K562 (cell line): Measurements from ENCODE around the gene DOCK6. TPM values are rescaled to one million over a fixed set of nuclear protein-coding genes. Genes with fewer than 3 reads are reported as not detected.

Experiments
- CHD7 ChIP-seq: fragments of 200-600 bp; sonication (generic); IDR thresholded peaks from one replicate; pipeline ENCODE4 v1.6.1; 2012; ENCODE audit warnings: mild to moderate bottlenecking, low read depth, low read length, inconsistent platforms
- CREB3L1 ChIP-seq: fragments of 450-650 bp; IDR thresholded peaks from 2 replicates; pipeline ENCODE4 v1.6.1; 2014; ENCODE audit warnings: low read depth, mild to moderate bottlenecking, moderate library complexity, borderline replicate concordance
- HDAC2 ChIP-seq: fragments of 450-650 bp; IDR thresholded peaks from 2 replicates; pipeline ENCODE4 v1.6.1; 2016; ENCODE audit warnings: mild to moderate bottlenecking
- JUN ChIP-seq, 2 experiments: sonication (generic) in 1 of 2; formaldehyde crosslinking in 1 of 2; IDR thresholded peaks; 2 replicates each; pipeline versions ENCODE4 v1.6.1 to v1.8.0; 2012 to 2022; ENCODE audit warnings: borderline replicate concordance in 2 of 2, mild to moderate bottlenecking in 2 of 2, improper control_type of control experiment in 1 of 2, low read depth in 1 of 2, low read length in 1 of 2, missing genetic modification reagents in 1 of 2
- ZNF253 ChIP-seq: fragments of 250-450 bp; sonication (Bioruptor Pico); conservative IDR thresholded peaks from 2 replicates; pipeline ENCODE4 v1.6.1; 2021; ENCODE audit warnings: mild to moderate bottlenecking
- ZNF830 ChIP-seq: fragments of 250-450 bp; sonication (Bioruptor Pico); IDR thresholded peaks from 2 replicates; pipeline ENCODE4 v1.5.0; 2021; ENCODE audit warnings: mild to moderate bottlenecking
- polyA plus RNA-seq, 8 experiments: library from polyadenylated mRNA; depleted of rRNA in 4 of 8; stranded (reverse) in 5 of 8; unstranded in 3 of 8; fragments of >200 nt; fragmentation: Nextera tagmentation in 2 of 8; fragmentation: Illumina TruSeq in 1 of 8; extraction: Ambion mirVana in 2 of 8; extraction: Trizol in 1 of 8; gene quantifications; 2 replicates each; pipeline versions ENCODE4 v1.2.1 to v1.2.3, GENCODE V29; 2011 to 2014; ENCODE audit warnings: inconsistent platforms in 1 of 8, missing spikeins in 1 of 8
- total RNA-seq, 7 experiments: library from RNA; depleted of rRNA in 6 of 7; stranded (reverse); fragments of >200 nt in 6 of 7; fragmentation: Illumina TruSeq in 2 of 7; extraction: Trizol in 2 of 7; gene quantifications; 2 replicates each; pipeline versions ENCODE4 v1.2.1 to v1.2.3, GENCODE V29; 2011 to 2021; ENCODE audit warnings: low replicate concordance in 1 of 7

Gene DOCK6
- total and polyA plus RNA-seq, 9 of the 15 experiments (the other 6 are each of a cell fraction or from before 2014, with no cell fraction given): 0.35 to 19.3 (median 3.8) TPM

GRCh38 chr19:11177592-11177991 is 84.7 kb downstream of the DOCK6 start (continued):
- TF ChIP-seq CHD7: no peak
- TF ChIP-seq CREB3L1: no peak
- TF ChIP-seq ZNF253 (CRISPR knock-in tag): no peak
- no peak for TF ChIP-seq HDAC2
- TF ChIP-seq ZNF830 (CRISPR knock-in tag): no peak
- TF ChIP-seq JUN (IDR thresholded peaks at IDR 0.05; ENCODE audit: borderline replicate concordance, low read depth, low read length): no peak
- TF ChIP-seq JUN (CRISPR knock-in tag; IDR thresholded peaks at IDR 0.05; ENCODE audit: borderline replicate concordance): no peak
